GM21717 (cell line): Measurements from ENCODE around the gene ANKRD16.
"Not testable (repeated sequence)": the region's sequence is repeated elsewhere in the genome, so short reads cannot be mapped to it uniquely, and the experiment has no call there.

Experiments used
- ATAC-seq: cut with Tn5 transposase; IDR thresholded peaks from one replicate; pipeline ENCODE4 v1.9.1; 2021; ENCODE audit warnings: mild to moderate bottlenecking, moderate library complexity; ENCODE audit not compliant: unreplicated experiment

Gene ANKRD16

GRCh38 chr10:5840314-5841307 lies 49.1 kb downstream of the ANKRD16 start:
- peak; percentile 79 for ATAC-seq

GRCh38 chr10:5836181-5836580 lies 53.5 kb downstream of the ANKRD16 start:
- ATAC-seq: not testable (repeated sequence)

- ATAC-seq: no peak
Measured at GRCh38 chr10:5835446-5836095, 54.1 kb downstream of the ANKRD16 start.

GRCh38 chr10:5833814-5834213 lies 55.9 kb downstream of the ANKRD16 start:
- no peak for ATAC-seq

- no peak for ATAC-seq
Measured at GRCh38 chr10:5832946-5833345, 56.7 kb downstream of the ANKRD16 start.

GRCh38 chr10:5831446-5831782 lies 58.3 kb downstream of the ANKRD16 start:
- ATAC-seq: no peak

- ATAC-seq: no peak
Measured at GRCh38 chr10:5830629-5831445, 58.9 kb downstream of the ANKRD16 start.

GRCh38 chr10:5829267-5829666 lies 60.4 kb downstream of the ANKRD16 start:
- ATAC-seq: no peak

- ATAC-seq: no peak
Measured at GRCh38 chr10:5828725-5829124, 61.0 kb downstream of the ANKRD16 start.

GRCh38 chr10:5827841-5828240 lies 61.9 kb downstream of the ANKRD16 start:
- no peak for ATAC-seq

- not testable (repeated sequence) for ATAC-seq
Measured at GRCh38 chr10:5826511-5826910, 63.2 kb downstream of the ANKRD16 start.

GRCh38 chr10:5818894-5819293 lies 70.8 kb downstream of the ANKRD16 start:
- ATAC-seq: peak; percentile 40

- no peak for ATAC-seq
Measured at GRCh38 chr10:5818048-5818331, 71.7 kb downstream of the ANKRD16 start.

- no peak for ATAC-seq
Measured at GRCh38 chr10:5817322-5818047, 72.2 kb downstream of the ANKRD16 start.

GRCh38 chr10:5816170-5816569 lies 73.5 kb downstream of the ANKRD16 start:
- no peak for ATAC-seq

- no peak for ATAC-seq
Measured at GRCh38 chr10:5814110-5815107, 75.3 kb downstream of the ANKRD16 start.

- peak; percentile 68 for ATAC-seq
Measured at GRCh38 chr10:5813341-5814109, 76.2 kb downstream of the ANKRD16 start, which contains the start of gene GDI2. Gene GDI2 (minus strand): TSS chr10:5813434. CDS start chr10:5813258, 176 bp downstream.

GRCh38 chr10:5813091-5813340 lies 76.7 kb downstream of the ANKRD16 start:
- ATAC-seq: peak; percentile 22
